ENCODE results near the gene CFAP61. TPM values are rescaled to one million over a fixed set of nuclear protein-coding genes. Genes with fewer than 3 reads are reported as not detected.
"Not testable (repeated sequence)": the region's sequence is repeated elsewhere in the genome, so short reads cannot be mapped to it uniquely, and the experiment has no call there.

The CFAP61 gene, protein sequence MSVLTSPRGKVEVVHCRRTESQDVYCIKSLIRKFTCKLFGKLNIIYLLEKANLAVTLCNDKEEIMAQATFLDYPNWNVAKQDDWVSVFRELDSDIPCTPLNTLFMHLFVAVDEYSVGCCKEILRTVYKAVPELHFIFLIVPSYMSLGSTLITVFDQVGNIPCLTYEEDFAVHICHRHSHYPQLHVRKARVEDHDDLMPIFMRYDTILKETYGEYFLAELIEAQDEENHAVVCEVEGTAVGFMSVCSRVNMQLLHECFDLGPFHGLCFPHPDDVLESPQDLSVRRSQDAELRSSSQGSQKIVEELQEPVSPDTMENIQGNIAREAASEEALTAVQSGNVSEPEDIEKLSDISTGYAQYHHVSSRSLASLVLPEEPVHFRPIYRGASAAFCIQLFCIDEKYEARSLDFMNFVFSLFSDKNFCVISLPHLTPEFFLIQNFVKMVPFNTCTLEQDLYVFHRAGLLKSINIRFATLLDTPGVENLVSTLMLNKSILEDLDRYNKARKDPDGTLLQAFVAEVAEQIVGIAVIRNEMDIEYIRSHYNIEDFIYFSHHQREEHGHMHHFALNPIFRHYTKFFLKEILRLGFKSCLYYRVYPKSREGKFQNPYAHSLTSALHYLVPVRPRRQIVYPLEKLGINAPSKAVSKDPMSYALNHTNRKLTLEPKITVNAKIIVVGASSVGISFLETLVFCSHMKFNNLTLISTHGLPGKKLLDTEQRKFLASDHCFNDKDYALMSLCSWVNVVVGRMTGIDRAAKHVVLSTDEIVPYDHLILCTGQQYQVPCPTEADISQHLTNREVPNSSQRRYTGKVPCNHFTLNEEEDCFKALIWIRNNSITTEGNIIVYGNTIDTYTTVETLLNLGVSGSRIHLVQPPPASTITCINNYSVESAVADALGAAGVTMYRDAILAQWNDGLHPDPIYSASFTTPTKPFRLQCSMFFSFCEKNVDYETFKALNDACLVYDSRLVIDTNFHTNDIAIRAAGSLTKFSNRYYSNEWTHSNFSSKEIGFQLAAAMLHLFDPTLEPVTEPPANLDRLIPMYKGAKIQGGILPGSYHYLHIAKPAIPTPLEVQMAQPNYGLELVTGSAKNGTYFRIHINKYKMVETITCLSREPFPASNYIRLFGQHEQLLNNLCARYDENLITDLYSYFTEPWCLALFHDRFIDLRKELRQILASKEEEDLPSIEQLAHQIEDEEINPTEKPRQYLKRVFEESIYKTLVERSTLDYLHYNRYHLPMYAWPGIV
- total RNA-seq, result 1 to 10 TPM in 1 of 2 donors, not detected in 1; 4.0 TPM
- 1 to 10 TPM in 5 of 6 donors, under 1 TPM in 1; 0.95 to 5.3 (median 3.1) TPM for polyA plus RNA-seq (ENCODE audit: insufficient read length in 6 of 6)
- long read RNA-seq, donor 1, result 0 reads
- long read RNA-seq, donor 2, result 0 reads
- long read RNA-seq, donor 3, result 0 reads
- long read RNA-seq, donor 4, partial matches to known transcripts, result 0 of 1 reads
- long read RNA-seq, donor 4, other reads (novel, unspliced or antisense), result 1 of 1 reads
- long read RNA-seq, donor 5, result 0 reads
- long read RNA-seq, donor 6, result 0 reads
- long read RNA-seq, donor 7, result 0 reads
- long read RNA-seq, donor 8, result 0 reads
- long read RNA-seq, donor 9, result 0 reads
- long read RNA-seq, donor 10, partial matches to known transcripts, result 0 of 1 reads
- long read RNA-seq, donor 10, other reads (novel, unspliced or antisense), result 1 of 1 reads
- long read RNA-seq, donor 11, result 0 reads
- long read RNA-seq, donor 12, result 0 reads

DNA sequence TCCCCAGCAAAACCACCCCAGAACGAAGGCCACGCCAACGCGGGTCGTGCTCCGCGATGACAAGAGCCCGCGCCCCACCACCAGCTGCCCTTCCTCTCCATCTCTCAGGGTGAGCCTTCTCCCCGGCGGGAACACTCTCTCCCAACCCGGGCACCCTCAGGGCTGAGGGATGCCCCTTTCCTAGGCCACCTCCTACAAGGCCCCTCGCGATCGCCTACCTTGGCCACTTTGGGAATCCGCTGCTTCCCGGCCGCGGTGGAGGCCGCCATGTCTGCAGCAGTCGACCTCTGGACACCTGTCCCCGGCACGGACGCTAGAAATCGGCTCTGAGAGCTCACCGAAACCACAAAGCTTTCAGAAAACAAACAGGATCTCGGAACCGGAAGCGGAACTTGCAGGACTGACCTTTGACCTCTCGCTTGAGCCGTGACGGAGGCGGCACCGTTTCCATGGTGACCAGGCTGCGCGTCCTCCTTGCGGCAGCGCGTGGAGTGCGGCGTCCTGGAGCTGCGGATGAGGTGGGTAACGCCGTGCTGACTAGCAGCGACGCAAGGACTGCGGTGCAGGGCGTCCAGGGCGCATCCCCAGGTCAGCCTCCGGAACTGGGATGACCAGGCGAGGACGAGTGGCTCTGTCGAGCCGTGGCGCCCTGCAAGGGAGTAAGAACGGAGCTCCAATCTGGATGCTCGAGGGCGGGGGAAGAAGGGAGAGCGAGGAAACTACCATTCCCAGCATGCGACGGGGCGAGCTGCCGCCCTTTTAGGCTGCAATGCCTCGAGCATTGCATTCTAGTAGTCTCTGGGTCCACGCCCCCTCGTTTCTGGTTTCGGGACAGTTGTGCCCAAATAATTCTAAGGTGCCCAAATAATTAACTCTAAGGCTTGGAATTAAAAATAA lies at the start of gene CFAP61, which contains the start of gene CRNKL1:
CFAP61 (plus strand) TSS at position 459 of the 897 bp plus-strand sequence. CDS start 4,122 bp downstream, outside the sequence.
CRNKL1 (minus strand) TSS at position 393 of the 897 bp plus-strand sequence; CDS start at position 269, 124 bp downstream.
- intact Hi-C loops (cut with DNase I), result no loop called here
- Histone ChIP-seq H3K9me3 (no peaks in the 10 kb centered on the region), H3K27me3 (no peaks in the 10 kb centered on the region), H3K4me3 (peak within 1 kb of the TSS; percentile 94 to 98), H3K36me3 (peaks cover 0 to 32% of the 10 kb centered on the region in 2 donors), H3K4me1 (peaks cover 8 to 20% of the 10 kb centered on the region in 2 donors), H3K27ac (peak within 1 kb of the TSS; percentile 85 to 94)
- DNase-seq (peak; percentile 95 to 98 (median 98)), ATAC-seq (peak; percentile 98)
- TF ChIP-seq, protein P1, sequence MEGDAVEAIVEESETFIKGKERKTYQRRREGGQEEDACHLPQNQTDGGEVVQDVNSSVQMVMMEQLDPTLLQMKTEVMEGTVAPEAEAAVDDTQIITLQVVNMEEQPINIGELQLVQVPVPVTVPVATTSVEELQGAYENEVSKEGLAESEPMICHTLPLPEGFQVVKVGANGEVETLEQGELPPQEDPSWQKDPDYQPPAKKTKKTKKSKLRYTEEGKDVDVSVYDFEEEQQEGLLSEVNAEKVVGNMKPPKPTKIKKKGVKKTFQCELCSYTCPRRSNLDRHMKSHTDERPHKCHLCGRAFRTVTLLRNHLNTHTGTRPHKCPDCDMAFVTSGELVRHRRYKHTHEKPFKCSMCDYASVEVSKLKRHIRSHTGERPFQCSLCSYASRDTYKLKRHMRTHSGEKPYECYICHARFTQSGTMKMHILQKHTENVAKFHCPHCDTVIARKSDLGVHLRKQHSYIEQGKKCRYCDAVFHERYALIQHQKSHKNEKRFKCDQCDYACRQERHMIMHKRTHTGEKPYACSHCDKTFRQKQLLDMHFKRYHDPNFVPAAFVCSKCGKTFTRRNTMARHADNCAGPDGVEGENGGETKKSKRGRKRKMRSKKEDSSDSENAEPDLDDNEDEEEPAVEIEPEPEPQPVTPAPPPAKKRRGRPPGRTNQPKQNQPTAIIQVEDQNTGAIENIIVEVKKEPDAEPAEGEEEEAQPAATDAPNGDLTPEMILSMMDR (IDR thresholded peaks at IDR 0.05), result peak in 1 of 2 donors; percentile 25

DNA sequence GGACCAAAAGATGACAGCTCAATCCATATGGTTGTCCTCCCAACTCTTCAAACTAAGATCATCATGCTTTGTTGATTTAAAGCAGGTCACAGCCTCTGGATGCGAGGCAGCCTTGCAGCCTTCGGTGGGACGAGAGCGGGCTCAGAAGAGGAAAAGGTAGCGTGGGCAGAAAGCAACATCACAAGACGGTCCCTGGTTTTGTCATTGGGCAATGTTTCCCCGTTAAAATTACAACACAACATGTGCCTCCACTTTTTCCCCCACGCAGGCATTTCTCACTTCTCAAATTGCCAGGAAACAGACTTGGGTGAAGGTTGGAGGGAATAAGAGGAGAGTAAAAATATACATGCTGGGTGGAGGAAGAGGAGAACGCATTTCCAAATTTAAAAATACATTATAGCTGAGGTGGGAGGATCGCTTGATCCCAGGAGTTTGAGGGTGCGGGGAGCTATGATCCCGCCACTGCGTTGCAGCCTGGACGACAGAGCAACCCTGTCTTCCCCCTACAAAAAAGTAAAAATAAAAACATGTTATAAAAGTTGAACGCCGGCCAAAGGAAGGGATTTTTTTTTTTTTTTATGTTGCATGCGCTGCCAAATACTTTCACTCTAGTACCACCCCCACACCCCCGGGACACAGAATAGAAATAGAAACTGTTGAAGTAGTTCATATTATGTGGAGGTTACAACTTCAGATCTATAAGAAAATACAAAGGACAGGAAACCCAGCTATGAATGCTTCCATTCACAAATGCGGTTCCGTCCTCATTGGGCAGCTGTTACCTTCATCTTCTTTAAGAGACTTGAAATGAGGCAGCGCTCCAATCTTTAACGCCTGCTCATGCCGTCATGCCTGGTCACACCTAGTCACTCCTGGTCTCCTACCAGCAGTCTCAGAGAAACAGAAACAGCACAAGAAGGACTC lies 49.0 kb upstream of the CFAP61 start:
- ATAC-seq, result peak; percentile 58
- intact Hi-C loops (cut with DNase I), result loop anchor here in 1 of 2 donors (10.0 kb wide), 1 partner anchor 308 kb away; no protein-coding TSS in a partner anchor
- peak in 3 of 4 donors; percentile 45 to 54 (median 50) for DNase-seq
- Histone ChIP-seq H3K4me1 (peaks cover 16 to 58% of the 10 kb centered on the region in 2 donors), H3K9me3 (no peaks in the 10 kb centered on the region), H3K27me3 (no peaks in the 10 kb centered on the region), H3K4me3 (peak overlapping the region in 1 of 2 donors; percentile 5), H3K27ac (peak overlapping the region; percentile 37 to 75), H3K36me3 (peaks cover 0 to 43% of the 10 kb centered on the region in 2 donors)
- TF ChIP-seq, protein P1 (IDR thresholded peaks at IDR 0.05), result no peak

DNA sequence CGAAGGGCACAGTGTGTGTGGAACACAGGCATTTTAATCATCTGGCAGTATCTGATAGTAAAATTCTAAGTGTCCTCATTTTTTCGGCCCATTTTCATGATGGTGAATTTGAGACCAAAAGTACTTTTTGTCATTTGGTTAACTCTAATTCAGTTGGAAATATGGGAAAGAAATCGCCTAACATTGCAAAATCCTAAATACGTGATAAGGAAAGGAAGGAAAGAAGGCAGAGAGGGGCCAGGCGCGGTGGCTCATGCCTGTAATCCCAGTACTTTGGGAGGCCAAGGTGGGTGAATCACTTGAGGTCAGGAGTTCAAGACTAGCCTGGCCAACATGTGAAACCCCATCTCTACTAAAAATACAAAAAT lies 48.4 kb upstream of the CFAP61 start:
- Histone ChIP-seq H3K4me3 (peak overlapping the region in 1 of 2 donors; percentile 5), H3K36me3 (peaks cover 0 to 37% of the 10 kb centered on the region in 2 donors), H3K27ac (peak overlapping the region; percentile 37 to 75), H3K4me1 (peaks cover 16 to 60% of the 10 kb centered on the region in 2 donors)
- not testable (repeated sequence) for H3K27me3 ChIP-seq, ATAC-seq, H3K9me3 ChIP-seq, DNase-seq
- intact Hi-C loops (cut with DNase I), result loop anchor here in 1 of 2 donors (10.0 kb wide), 1 partner anchor 309 kb away; no protein-coding TSS in a partner anchor

DNA sequence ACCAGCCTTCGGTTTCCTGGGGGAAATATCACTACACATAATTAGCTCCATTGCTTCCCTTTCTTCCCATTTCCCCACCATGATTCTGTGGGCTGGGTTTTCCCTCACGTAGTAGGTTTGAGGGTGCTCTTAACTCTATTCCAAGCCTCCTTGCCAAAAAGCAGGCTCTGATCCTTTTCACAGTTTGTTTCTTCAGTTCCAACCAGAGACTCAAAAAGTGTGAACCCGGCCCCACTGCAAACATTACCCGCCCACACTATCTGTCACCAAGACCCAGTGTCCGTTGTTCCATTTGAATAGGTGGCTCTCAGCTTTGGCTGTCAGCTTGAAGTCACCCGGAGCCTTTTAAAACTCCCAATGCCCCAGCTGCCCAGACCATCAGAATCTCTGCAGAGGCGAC lies 47.0 kb upstream of the CFAP61 start:
- ATAC-seq (no peak), DNase-seq (no peak)
- no peaks in the 10 kb centered on the region for H3K9me3 ChIP-seq
- H3K27ac ChIP-seq, result no peak overlapping the region
- H3K36me3 ChIP-seq, result peaks cover 0 to 23% of the 10 kb centered on the region in 2 donors
- peaks cover 16 to 52% of the 10 kb centered on the region in 2 donors for H3K4me1 ChIP-seq
- intact Hi-C loops (cut with DNase I), result loop anchor here in 1 of 2 donors (10.0 kb wide), 1 partner anchor 311 kb away; no protein-coding TSS in a partner anchor
- H3K4me3 ChIP-seq, result no peak overlapping the region
- H3K27me3 ChIP-seq, result no peaks in the 10 kb centered on the region
- TF ChIP-seq, protein P1 (IDR thresholded peaks at IDR 0.05), result no peak

All from left lung (tissue), 14 donors.